Dedifferentiated amniotic fluid mesenchymal stem cell (primary cell): ENCODE data around the gene MED12L.
A peak's percentile ranks its signal among the peaks of the same experiment; 100 is the strongest.

Experiments used
- DNase-seq: peaks from one replicate; pipeline ENCODE4 v3.0.0-alpha.2; 2016; ENCODE audit errors: extremely low spot score

Gene MED12L

DNA sequence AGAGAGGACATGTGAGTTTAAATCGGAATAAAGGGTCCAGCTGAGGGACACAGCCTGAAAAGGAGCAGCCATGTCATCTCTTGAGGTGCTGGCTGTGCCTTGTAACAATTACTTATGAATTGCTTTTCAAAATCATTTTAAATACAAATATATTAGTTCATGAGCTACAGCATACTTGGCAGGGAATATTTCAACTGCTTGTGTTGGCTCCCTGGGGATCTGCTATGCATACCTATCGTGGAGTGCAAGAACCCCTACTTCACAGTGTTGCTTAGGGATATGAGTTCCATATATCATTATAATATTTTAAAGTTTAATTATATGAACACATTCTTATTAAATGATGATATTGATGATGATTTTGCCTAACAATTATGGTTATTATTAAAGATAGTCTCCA lies 212.0 kb downstream of the MED12L start:
- no peak for DNase-seq

DNA sequence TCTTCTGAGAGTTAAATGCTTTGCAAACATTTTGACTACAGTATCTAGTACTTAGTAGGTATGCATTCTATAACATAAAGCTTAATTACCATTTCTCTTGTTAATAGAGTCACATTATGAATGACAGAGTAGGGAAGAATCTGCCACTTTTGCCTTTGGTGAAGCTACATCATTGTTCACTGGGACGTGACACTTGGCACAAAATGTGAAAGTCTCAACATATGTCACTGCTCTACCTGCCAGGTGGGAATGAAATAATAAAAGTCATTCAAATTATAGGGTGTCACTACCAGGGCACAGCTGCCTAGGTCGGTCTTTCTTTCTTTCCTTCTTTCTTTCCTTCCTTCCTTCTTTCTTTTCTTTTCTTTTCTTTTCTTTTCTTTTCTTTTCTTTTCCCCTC lies 213.5 kb downstream of the MED12L start:
- DNase-seq: no peak

DNA sequence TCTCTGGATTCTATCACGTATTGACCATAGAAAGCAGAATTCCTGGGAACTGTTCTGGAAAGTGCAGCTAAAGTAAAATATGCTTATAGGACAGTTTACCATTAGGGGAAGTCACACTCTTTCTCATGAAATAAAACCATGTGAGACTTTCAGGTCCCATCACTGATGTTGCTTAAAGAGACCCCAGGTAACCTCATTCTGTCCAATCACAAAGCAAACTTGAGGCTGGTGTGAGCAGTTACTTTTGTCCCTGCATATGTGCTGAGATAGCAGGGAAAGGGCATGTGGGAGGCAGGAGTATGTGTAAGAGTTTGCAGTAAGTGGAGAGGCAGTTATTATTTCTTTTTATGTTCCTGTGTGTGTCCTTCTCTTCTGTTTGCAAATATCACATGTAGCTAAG lies 215.1 kb downstream of the MED12L start:
- no peak for DNase-seq

DNA sequence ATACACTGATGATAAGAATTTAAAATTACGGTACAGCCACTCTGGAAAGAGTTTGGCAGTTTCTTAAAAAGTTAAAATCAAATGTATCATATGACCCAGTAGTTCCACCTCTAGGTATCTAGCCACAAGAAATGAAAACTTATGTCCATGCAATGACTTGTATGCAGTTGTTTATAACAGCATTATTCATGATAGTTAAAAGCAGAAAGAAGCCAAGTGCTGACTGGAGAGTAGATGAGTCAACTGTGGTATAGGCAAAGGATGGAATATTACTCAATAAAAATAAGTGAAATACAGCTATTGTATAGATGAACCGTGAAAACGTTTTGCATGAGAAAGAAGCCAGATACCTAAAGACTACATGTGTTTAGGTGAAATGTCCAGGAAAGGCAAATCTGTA lies 216.3 kb downstream of the MED12L start:
- DNase-seq: peak; percentile 49

DNA sequence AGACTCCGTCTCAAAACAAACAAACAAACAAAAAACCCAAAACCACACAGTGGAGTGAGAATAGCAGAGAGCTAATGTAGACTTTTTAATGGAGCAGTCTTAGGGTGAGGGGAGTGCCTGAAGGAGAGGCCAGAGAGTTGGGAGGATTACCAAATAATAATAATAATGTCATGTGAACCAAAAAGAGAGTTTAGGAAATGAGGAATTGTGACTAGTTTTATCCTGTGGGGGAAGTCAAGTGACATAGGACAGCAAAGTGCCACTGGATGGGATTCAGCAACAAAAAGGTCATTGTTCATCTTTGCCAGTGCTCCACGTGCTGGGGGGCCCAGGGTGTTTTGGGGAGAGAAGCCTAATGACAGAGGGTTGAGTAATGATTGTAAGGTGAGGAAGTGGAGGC lies 218.3 kb downstream of the MED12L start:
- DNase-seq: no peak

DNA sequence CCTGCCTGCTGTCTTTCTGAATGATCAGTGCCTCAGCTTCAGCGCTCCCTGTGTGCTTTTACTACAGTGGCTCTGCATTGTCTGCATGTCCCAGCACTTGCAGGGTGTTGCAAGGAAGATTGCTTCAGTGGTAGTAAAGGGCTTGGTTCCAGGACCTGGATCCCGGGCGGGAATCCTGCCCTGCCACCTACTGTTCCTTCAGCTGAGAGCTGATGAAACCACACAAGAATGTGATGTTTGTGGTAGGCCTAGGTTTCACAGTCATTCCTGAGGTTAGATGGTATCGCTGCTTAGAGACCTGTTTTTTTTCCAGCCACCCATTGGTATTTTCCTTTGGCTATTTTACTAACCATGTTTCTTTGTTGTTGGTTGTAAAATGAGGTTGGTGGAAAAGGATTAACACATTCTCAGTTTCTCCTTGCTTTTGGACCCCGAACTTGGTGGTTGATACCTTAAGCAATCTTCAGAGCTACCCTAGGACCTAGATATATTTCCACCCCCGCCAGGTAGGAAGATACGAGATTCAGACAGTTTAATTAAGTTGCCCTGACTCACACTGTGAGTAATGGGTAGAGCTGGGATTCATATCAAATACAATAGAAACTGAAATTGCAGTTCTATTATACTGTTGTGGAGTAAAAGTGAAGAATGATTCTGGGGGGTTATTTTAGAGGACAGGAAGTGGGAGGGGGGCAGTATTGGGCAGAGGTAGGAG lies 219.8 kb downstream of the MED12L start:
- peak; percentile 90 for DNase-seq

DNA sequence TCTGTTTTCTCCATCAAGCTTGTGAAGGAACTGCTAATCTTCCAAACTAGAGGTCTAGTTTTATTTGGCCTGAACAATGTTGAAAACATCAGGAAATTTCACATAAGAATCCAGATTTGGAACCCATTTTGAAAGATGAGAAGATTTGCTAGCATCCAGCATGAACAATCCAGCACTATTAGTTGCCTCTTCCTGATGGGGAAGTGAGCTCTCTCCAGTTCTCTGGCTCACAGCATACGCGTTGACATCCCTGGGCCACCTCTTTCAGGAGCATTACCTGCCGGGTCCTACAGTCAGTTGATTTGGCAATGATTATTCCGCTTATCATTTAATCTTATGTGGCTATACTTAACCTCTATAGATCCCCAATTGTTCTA lies 220.3 kb downstream of the MED12L start:
- DNase-seq: no peak

DNA sequence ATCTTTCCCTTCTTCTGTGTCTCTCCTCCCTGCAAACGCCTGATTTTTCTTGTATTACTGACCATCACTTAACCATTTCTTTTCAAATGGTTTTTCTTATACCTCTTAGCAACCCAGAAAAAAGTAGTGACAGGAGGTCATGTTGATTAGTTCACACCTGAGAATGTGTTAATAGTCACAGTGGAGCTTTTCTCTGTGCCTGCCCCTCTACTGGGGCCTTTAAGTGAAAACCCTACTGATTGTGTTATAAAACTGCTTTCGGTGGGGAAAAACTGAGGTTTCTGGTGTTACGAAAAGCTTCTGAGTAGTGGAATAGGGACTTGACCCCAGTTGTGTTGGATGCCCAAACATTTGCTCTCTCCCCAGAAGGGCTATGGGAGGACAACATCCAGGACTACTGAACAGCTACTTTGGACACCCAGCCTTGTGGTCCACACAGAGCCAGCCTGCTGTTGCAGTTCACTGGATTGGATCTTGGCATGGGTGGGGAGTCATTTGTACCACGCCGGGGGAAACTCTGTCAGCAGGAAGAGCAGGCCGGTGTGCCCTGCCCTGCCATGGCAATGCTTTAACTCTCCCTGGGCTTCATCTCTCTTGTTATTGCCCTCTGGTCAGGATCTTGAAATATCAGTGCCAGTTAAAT lies 220.8 kb downstream of the MED12L start:
- DNase-seq: no peak

DNA sequence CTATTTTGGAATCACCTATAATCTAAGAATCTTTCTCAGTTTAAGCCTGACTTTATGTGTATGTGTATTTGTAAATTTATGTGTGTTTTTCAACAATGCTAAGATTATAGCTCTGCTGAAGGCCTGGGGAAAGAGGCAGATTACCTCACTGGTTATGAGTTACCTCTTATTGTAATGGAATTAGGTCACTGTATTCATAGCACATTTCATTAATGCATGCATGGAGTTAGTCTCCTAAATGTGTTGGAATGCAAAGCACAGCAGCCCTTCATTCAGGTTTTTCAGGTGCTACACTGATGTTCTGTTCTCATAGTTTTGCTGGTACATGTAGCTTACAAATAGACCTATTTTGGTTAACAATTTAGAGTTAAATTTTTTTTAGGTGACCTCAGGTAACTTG lies 221.7 kb downstream of the MED12L start:
- no peak for DNase-seq

DNA sequence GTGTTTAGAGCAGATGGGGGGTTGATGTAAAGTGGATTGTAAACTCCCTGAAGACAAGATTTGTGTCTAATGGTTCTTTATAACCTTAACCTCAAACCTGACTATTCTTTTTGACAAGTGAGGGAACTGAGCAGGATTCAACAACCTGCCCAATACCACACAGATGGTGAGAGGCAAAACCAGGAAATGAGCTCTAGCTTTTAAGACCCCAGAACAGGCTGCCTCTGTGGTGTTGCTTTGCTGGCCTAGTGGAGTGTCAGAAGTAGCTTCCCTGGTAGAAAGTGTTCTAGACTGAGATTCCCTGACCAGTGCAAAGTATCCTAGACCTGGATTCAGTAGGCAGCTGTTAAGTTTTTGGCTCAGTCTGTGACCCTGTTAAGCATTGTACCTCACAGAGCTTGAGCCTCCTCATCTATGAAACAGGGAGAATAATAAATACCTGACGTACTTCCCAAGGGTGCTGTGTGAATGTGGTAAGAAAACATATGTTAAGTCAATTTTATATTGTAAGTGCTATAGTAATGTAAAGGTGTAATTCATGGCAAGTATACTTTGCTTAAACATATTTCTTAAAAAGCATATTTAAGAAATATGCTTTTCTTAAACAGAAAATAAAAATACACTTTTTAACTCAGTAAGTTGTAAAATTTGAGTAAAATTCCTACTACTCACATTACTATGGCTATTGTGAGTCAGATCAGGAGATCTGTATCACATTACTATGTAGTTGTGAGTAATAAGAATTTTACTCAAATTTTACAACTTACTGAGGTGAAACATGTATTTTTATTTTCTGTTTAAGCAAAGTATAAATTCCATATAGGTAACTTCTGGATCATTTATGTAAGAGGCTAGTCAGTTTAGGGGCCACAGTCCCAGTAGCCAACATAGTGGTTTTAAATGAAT lies 222.4 kb downstream of the MED12L start:
- DNase-seq: no peak

DNA sequence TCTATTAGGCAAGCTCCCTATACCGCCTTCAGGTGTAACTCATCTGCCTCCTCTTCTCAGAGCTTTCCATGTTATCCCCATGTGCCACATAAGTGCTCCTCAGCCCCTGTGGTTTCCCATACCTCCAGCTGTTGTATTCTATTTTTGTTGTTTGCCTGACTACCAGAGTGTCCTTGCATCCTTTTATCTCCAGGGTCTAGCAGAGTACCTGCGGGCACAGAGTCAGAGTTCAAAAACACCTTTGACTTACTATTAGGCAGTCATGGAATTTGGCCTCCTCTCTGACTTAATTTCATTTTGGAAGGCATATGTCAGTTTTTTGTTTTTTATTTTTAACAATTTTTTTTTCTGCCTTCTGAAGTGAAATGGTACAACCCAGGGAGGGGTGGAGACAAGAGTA lies 224.1 kb downstream of the MED12L start:
- DNase-seq: no peak

DNA sequence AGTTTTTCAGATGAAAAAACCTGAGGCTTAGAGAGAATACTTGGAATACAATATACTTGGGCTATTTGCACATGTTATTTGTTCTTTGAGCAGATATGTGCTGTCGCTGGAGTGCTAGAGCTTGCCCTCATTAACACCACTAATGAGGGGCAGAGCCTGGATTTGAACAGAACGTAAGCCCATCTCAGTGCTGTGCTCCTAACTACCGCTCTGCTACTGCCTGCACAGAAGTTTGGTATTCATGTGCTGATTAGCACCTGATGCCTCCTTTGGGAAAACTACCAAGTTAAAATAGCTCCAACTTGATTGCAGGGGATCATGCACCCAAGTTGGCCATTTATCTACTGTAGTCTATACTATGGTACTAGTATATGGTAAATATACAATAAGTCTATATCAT lies 227.5 kb downstream of the MED12L start:
- DNase-seq: no peak

DNA sequence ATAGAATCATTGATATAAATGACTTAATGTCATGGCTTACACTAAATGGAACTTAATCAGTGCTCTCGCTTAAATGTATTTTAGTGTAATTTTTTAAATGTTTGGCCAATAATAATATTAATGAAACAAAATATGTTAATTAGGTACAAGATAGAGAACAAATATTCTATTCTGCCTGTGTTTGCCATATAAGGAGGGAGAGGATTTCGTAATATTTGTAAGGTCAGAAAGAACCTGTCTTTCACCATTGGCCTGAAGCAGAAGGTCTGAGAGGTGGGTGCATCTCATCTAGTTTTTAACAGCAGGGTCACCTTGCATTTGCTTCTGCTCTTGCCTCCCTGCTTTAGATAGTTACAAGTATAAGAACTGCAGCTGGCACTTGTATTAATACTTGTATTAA lies 228.7 kb downstream of the MED12L start:
- DNase-seq: no peak

DNA sequence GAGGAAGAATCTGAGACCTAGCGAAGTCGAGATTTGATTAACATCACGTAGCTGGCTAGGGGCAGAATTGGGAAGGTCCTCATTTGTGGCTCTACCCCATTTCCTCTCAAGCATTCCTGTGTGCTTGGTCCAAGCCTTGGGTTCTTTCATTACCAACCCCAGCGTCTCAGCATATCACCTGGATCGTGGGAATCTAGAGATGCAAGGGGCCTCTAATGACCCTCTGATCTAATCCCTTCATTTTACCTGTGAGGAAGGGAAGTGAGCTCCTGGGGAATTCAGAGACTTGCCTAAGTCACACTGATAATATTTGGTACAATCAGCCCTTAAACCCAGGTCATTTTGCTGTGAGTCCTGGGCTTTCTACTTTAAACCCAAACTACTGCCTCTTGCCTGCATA lies 229.1 kb downstream of the MED12L start:
- no peak for DNase-seq

DNA sequence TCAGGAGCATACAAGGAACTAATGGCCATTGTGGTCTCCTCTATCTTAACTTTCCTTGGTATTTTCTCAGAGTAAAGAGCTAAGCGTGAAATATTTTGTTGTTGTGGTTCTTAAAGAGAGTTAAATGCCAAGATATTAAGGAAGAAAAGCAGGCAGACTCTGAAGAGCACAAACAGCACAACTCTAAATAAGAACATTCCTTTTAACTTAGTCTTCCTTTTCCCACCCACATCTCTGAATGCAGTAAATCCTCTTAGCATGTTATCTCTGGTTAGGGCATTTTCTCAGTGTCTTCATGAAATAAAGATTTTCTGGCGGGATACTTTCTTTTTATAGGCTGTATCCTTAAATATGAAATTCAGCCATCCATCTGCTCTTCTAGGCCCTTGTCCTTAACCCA lies 229.7 kb downstream of the MED12L start:
- no peak for DNase-seq

DNA sequence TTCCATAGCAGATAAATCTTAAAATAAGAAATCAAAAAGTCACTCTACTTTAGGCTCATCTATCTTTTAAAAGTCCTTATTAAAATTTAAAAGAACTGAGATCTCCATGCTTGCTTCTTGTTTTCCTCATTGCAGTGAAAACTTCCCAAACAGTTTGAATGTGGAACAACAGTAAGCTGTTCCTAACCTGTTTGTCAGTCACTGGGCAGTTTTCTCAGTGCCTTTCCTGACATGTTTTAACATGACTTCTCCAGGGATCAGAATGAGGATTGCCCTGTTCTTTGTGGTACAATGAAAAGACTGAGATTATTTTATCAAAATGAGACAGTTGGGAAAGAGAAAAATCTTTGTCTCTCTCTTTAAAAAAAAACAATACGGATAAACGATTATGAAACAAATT lies 230.4 kb downstream of the MED12L start:
- no peak for DNase-seq

DNA sequence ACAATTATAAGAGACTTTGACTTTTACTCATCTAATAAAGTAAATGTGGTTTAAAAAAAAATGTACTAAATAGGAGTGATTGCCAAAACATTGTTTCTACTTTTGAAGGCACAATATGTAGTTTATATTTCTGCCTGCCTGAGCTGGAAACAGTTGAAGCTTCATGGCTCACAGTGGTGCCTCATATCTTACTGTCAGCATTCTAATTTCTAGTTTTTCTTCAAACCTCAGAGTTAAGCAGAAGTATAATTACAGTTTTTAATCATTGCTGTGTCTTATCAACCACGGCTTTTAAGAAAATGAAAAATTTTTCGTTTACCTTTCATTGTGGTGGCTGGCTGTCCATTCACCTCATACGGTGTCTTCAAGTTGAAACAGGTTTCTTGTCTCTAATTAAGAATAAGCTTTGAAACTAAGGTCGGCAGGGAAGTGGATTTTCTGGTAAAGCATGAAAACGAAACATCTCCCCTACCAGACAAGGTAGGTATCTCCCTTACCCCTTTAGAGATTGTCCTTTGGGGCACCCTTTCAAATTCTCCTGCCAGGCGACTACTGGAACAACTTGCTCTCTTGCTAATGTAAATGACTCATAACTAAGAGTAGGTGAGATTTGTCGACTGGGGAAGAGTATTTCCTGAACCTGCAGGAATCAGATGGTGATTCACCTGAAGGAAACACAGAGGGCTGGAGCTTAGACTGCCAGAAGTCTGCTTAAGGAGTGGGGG lies 231.0 kb downstream of the MED12L start, which contains the start of gene GPR87:
GPR87 (minus strand) TSS at position 554 of the 725 bp plus-strand sequence. CDS start 16,720 bp downstream, outside the sequence.
- DNase-seq: no peak

DNA sequence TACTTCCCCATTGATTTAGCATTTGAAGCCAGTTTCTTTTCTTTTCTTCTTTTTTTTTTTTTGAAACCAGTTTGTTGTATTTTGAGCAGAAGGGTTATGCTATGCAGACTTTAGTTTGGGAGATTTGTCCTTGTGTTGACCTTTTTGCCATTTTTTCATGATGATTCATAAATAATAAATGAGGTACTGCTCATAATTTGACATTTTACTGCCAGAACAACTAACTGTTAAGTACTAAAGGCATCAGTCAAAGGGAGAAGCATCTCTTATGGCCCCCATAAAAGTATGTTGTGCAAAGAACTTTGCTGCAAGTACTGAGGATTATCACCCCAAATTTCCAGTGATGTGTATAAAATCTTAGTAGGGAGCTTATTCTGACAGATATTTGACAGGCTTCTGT lies 232.8 kb downstream of the MED12L start:
- DNase-seq: no peak

DNA sequence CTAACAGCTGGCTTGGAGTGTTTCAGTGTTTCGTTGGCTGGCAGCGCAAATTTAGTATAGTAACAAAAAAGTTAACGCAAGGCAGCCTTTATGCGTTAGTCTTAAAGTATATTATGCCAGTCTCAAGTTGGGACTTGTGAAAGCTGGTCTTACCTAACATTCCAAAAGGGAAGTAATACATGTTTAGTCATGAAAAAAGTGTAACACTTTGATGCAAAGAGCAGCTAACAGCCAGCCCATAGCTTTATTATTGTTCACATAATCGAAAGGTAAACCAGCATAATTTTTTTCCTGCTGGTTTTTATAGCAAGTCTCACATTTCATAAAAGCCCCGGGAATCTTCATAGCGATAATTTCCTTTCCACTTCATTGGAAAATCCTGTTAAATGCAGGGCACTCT lies 233.5 kb downstream of the MED12L start:
- no peak for DNase-seq

DNA sequence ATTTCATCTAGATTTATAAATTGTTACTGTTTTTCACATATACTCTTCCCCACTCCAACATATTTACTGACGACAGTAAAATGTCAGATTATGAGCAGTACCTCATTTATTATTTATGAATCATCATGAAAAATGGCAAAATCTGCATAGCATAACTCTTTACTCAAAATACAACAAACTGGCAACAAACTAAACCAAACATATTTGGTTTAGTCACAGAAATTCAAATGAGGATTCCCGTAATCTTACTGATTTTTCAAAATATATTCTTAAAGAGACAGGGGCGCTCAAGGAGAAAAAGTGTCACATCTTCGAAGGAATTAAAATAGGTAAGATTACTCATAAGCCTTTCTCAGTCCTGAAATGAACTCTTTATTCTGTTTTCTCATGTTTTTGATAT lies 234.2 kb downstream of the MED12L start:
- no peak for DNase-seq

DNA sequence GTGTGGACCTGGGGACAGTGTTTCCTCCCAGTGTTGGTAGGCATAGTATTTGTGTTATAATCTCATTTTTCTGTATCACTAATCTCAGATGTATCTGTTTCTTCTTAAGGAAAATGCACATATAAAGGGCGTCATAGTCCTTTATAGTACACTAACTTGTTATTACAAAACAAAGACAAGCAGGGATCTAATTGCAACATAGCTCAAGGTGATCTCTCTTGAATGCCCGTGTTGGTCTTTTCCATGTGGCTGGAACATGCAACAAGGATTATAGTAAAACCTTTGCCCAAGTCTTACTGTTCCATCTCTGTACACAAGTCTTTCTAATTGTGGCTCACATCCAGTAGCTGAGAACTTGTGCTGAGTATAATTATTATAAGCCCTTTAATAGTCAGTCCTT lies 234.7 kb downstream of the MED12L start:
- no peak for DNase-seq

DNA sequence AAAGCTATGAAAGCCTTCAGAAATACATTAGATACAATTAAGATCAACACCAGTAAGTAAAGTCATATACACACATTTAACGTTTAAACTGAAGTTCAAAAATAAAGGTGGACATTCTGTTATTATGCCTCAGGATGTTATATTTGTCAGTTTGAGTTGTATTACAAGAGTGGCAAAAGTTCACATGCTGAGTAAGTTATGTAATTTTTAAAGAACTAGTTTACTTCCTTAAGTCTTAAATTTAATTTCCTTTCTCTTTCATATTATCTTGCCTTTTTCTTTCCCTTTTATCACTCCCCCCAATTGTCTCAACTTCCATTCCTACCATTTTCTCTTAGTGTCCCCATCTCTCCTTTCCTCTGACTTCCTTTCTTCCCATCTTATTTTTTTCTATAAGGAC lies 236.1 kb downstream of the MED12L start:
- no peak for DNase-seq
